ENCODE measurements around the gene ACAA1.
"Not testable (repeated sequence)": the region's sequence is repeated elsewhere in the genome, so short reads cannot be mapped to it uniquely, and the experiment has no call there.

The ACAA1 gene

DNA sequence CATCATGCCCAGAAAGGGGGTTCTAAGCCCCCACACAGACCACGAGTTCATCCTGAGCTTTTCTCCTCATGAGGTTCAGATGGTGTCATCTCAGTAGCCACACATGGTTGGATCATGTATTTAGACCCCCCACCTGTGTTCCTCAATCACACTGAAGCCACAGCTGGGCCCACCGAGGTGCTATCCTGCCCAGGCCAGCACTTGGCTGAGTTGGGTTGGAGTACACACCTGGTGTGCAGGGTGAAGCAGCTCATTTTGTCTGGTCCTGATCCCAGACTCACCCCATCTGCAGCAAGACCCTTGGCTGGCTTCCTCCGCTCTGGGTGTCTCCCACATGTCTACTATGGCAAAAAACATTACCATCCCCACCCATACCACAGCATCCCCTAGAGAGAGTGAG lies 41.9 kb downstream of the ACAA1 start:
- in situ Hi-C loops (cut with HindIII; ENCODE audit: low sequenced_read_pairs), result no loop called here
- no peak for DNase-seq (ENCODE audit: low read depth, low spot score)
- TF ChIP-seq, protein P1, sequence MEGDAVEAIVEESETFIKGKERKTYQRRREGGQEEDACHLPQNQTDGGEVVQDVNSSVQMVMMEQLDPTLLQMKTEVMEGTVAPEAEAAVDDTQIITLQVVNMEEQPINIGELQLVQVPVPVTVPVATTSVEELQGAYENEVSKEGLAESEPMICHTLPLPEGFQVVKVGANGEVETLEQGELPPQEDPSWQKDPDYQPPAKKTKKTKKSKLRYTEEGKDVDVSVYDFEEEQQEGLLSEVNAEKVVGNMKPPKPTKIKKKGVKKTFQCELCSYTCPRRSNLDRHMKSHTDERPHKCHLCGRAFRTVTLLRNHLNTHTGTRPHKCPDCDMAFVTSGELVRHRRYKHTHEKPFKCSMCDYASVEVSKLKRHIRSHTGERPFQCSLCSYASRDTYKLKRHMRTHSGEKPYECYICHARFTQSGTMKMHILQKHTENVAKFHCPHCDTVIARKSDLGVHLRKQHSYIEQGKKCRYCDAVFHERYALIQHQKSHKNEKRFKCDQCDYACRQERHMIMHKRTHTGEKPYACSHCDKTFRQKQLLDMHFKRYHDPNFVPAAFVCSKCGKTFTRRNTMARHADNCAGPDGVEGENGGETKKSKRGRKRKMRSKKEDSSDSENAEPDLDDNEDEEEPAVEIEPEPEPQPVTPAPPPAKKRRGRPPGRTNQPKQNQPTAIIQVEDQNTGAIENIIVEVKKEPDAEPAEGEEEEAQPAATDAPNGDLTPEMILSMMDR (IDR thresholded peaks at IDR 0.05; ENCODE audit: low read depth, low read length), result no peak
- H3K4me3 ChIP-seq (ENCODE audit: low read depth, low read length), result no peak overlapping the region

DNA sequence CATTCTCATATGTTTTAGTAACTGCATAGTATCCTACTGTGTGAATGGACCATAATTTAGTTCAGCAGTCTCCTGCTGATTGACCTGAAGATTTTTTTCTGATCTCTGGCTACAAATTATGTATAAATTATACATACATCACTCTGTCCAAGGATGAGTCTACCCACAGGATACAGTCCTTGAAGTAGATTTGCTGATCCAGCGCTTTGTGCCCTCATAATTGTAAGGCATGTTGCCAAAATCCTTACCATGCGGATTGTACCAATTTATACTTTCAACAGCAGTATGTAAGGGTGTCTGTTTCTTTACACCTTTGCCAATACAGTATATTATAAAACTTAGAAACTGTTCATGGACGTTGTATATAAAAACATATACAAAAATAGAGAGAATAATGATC lies 46.5 kb downstream of the ACAA1 start:
- no peak overlapping the region for H3K4me3 ChIP-seq (ENCODE audit: low read depth, low read length)
- in situ Hi-C loops (cut with HindIII; ENCODE audit: low sequenced_read_pairs), result no loop called here
- no peak for DNase-seq (ENCODE audit: low read depth, low spot score)
- TF ChIP-seq, protein P1 (IDR thresholded peaks at IDR 0.05; ENCODE audit: low read depth, low read length), result no peak

DNA sequence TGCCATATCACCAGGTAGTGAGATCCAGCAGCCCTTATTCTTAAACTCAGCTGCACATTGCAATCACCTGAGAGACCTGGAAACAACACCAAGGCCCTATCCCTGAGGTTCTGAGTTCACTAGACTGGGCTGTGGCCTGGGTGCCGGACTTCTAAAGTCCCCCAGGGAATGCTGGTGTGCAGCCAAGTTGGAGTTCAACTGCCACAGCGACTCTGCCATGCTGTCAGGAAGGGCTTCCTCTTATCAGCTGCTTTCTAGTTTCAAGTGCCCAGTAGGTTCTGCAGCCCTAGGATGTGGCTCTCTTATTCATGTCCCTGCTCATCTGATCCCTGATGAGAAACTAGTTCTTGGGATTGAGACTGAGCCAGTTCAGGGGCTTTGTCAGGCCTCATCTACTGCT lies 47.8 kb downstream of the ACAA1 start:
- in situ Hi-C loops (cut with HindIII; ENCODE audit: low sequenced_read_pairs), result no loop called here
- DNase-seq (ENCODE audit: low read depth, low spot score), result no peak
- TF ChIP-seq, protein P1 (IDR thresholded peaks at IDR 0.05; ENCODE audit: low read depth, low read length), result no peak
- H3K4me3 ChIP-seq (ENCODE audit: low read depth, low read length), result no peak overlapping the region

DNA sequence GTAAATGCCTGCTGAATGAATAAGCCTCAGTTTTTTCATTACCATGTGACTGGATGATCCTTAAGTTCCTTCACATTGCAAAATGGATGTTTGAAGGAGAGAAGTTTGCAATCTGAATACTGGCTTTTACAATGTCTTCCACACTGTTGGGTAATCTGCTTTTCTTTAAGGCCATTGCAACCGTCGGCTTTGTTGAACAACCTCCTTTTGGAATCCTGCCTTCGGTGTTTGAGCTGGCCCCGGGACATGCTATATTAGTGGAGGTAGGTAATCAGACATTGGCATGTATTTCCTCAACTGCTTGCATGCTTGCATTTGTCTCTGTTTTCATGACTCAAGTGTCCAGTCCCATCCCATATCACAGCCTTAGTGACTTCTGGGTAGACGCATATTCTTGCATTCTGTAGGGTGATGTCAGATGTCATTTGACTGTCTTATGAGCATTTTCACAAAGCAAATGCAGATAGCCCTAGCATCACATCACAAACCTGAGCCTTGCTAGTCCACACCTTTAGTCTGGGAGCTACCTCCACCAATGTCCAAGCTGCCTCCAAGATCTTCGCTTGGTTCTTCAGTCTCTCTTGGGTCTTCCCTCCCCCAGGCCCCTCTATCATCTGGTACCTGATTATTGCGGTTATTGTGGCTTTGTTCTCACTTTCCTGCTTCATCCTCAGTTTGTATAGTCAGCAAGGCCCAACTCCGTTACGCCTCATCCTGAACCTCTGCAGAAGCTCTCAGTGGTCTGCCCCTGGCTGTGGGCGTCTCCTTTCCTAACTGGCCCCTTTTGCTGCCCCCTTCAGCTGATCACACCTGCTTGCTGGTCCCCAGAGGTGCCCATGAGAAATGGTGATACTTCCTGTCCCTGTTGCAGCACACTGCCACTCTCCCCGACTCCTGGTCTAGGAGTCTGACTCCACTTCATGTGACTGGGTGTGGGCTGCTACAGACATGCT lies 48.5 kb downstream of the ACAA1 start:
- TF ChIP-seq, protein P1 (IDR thresholded peaks at IDR 0.05; ENCODE audit: low read depth, low read length), result no peak

DNA sequence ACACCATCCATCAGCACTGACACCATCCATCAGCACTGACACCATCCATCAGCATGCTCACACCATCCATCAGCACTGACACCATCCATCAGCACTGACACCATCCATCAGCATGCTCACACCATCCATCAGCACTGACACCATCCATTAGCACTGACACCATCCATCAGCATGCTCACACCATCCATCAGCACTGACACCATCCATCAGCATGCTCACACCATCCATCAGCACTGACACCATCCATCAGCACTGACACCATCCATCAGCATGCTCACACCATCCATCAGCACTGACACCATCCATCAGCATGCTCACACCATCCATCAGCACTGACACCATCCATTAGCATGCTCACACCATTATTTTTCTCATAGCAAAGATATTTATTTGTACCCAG lies 49.6 kb downstream of the ACAA1 start:
- in situ Hi-C loops (cut with HindIII; ENCODE audit: low sequenced_read_pairs); H3K4me3 ChIP-seq (ENCODE audit: low read depth, low read length); DNase-seq (ENCODE audit: low read depth, low spot score): not testable (repeated sequence)

More for the DNA sequence above, 48.5 kb downstream of the ACAA1 start:
- no peak overlapping the region for H3K4me3 ChIP-seq (ENCODE audit: low read depth, low read length)
- no peak for DNase-seq (ENCODE audit: low read depth, low spot score)
- in situ Hi-C loops (cut with HindIII; ENCODE audit: low sequenced_read_pairs), result no loop called here

DNA sequence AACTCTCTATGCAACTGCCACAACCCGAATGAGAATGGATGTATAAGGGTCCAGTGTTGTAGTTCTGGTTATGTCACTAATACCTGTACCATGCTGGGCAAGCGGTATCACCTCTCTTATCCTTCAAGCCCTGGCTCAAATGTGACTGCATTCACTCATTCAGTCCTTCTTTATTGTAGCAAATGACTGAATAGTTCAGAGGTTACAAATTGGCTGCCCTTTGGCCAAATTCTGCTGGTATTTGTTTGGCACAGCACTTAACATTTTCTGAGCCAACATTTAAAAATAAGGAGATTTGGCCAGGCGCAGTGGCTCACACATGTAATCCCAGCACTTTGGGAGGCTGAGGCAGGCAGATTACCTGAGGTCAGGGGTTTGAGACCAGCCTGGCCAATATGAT lies 50.4 kb downstream of the ACAA1 start:
- TF ChIP-seq, protein P1 (IDR thresholded peaks at IDR 0.05; ENCODE audit: low read depth, low read length), result no peak
- in situ Hi-C loops (cut with HindIII; ENCODE audit: low sequenced_read_pairs), result no loop called here
- H3K4me3 ChIP-seq (ENCODE audit: low read depth, low read length), result no peak overlapping the region

DNA sequence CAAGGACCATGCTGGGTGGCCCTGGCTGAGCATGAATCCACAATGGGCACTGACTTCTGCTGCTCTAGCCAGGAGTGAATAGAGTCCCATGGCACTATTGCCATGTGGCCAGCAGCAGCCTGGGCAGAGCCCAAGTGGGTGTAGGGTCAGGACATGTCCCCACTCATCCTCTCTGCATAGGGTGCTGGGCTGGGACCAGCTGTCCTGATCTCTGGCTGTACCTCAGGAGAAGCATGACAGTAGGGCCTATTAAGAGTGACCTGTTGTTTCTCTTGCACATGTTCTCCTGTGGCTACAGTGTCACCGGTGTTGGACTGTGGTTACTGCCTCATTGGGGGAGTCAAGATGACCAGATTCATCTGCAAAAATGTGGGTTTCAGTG lies 51.0 kb downstream of the ACAA1 start:
- no peak for DNase-seq (ENCODE audit: low read depth, low spot score)
- no peak overlapping the region for H3K4me3 ChIP-seq (ENCODE audit: low read depth, low read length)
- TF ChIP-seq, protein P1 (IDR thresholded peaks at IDR 0.05; ENCODE audit: low read depth, low read length), result no peak
- in situ Hi-C loops (cut with HindIII; ENCODE audit: low sequenced_read_pairs), result no loop called here

More for the DNA sequence above, 50.4 kb downstream of the ACAA1 start:
- DNase-seq (ENCODE audit: low read depth, low spot score), result no peak

Measured in astrocyte of the spinal cord (primary cell).